Gastrocnemius medialis (tissue), 4 donors: ENCODE data around the gene APC2.

Experiments used
- POLR2A ChIP-seq, 2 donors: fragments of 450-650 bp; IDR thresholded peaks; one replicate each; pipeline ENCODE4 v1.6.1; 2017; ENCODE audit warnings: antibody characterized with exemption in 2 of 2, mild to moderate bottlenecking in 2 of 2, moderate library complexity in 2 of 2
- TF ChIP-seq, protein P1 (sequence below), 5 experiments: fragments of 450-650 bp in 3 of 5; fragments of 200-600 bp in 2 of 5; sonication (generic) in 2 of 5; IDR thresholded peaks in 4 of 5; conservative IDR thresholded peaks in 1 of 5; 1 replicate in 4 of 5; 2 replicates in 1 of 5; pipeline ENCODE4 v1.5.1; 2016 to 2019; ENCODE audit warnings: antibody characterized with exemption in 5 of 5, mild to moderate bottlenecking in 3 of 5, moderate library complexity in 3 of 5

DNA sequence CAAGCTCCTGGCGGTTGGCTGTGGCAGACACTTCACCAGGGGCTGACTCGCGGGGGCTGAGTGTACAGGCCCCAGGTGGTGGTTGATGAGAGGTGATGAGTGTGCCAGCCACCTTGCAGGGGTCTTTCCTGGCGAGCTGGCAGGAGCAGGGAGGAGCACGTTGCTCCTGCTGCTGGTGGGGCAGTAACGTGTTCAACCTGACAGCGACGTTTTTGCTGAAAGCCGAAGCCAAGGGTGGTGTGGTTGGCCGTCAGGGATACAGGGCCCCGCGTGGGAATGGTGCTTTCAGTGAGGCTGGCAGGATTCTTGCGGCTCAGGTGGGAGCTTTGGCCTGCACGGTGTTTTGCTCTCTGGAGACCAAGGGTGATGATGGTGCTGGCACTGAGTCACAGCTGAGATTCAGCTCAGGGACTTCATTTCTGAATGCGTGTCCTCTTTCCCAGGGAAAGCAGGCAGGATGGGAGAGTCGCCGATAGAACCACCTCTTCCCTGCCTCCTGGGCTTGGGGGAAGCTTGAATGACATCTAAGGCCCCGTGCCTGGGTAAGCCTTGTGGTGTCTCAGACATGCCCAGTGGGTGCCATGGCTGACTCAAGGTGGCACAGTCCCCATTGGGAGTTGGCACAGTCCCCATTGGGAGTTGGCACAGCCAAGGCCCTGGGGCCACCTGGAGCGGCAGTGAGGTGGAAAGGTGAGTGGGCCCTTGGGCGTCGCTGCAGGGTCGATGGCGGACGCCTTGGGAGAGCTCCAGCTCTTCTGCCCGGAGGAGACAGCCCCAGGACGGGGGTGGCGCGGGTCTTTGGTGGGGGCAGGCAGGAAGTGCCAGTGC is 33.7 kb upstream of the APC2 start:
- TF ChIP-seq, protein P1, sequence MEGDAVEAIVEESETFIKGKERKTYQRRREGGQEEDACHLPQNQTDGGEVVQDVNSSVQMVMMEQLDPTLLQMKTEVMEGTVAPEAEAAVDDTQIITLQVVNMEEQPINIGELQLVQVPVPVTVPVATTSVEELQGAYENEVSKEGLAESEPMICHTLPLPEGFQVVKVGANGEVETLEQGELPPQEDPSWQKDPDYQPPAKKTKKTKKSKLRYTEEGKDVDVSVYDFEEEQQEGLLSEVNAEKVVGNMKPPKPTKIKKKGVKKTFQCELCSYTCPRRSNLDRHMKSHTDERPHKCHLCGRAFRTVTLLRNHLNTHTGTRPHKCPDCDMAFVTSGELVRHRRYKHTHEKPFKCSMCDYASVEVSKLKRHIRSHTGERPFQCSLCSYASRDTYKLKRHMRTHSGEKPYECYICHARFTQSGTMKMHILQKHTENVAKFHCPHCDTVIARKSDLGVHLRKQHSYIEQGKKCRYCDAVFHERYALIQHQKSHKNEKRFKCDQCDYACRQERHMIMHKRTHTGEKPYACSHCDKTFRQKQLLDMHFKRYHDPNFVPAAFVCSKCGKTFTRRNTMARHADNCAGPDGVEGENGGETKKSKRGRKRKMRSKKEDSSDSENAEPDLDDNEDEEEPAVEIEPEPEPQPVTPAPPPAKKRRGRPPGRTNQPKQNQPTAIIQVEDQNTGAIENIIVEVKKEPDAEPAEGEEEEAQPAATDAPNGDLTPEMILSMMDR (IDR thresholded peaks at IDR 0.05 in 4 of 5, conservative IDR thresholded peaks at IDR 0.05 in 1 of 5): no peak
- no peak for TF ChIP-seq POLR2A (IDR thresholded peaks at IDR 0.05)
